ENCODE measurements around the gene LENG8.
"Not testable (repeated sequence)": the region's sequence is repeated elsewhere in the genome, so short reads cannot be mapped to it uniquely, and the experiment has no call there.

LENG8 gene

DNA sequence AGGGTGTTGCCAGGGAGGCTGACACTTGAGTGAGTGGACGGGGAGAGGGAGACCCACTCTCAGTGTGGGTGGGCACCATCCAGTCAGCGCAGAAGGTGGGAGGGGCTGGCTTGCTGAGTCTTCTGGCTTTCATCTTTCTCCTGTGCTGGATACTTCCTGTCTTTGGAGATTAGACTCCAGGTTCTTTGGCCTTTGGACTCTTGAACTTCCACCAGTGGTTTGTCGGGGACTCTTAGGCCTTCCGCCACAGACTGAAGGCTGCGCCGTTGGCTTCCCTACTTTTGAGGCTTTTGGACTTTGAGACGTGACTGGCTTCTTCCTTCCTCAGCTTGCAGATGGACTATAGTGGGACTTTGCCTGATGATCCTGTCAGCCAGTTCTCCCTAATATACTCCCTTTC, 4.3 kb upstream of the LENG8 start:
- no peak for DNase-seq (ENCODE audit: low read depth)

DNA sequence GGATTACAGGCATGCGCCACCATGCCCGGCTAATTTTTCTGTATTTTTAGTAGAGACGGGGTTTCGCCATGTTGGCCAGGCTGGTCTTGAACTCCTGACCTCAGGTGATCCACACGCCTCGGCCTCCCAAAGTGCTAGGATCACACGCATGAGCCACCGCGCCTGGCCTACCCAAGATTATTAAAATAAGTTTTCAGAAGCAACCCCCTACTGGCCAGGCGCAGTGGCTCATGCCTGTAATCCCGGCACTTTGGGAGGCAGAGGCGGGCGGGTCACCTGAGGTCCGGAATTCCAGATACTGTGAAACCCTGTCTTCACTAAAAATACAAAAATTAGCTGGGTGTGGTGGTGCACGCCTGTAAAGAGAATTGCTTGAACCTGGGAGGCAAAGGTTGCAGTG, 2.6 kb upstream of the LENG8 start:
- not testable (repeated sequence) for DNase-seq (ENCODE audit: low read depth)

DNA sequence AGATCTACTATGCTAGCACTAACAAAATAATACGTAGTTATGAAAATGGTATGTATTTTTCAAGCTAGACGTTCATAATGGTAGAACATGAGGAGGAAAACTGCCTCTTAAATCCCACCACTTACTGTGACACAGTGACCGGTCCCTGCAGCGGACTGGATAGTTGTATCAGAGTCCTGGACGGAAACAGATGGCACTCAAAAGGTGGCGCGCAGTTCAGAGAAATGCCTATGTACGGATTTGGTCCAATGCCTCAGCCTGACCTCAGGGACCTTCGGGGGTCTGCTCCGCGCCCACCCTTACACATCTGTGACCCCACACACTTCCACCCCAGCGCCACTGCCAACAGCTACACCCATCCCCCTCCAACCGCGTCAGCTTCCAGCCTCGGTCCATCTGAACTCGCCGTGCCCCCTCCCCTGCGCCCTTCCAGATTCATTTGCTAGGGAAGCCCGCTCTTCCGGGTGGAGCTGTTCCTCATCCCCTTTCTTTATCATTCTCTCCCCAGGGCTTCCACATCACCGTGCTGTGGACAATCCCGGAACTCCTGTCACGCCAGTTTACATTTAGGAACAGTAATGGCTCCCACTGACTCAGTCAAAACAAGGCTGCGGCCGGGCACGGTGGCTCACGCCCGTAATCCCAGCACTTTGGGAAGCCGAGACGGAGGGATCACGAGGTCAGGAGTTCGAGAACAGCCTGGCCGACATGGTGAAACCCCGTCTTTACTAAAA, 792 bp upstream of the LENG8 start:
- DNase-seq (ENCODE audit: low read depth) = peak; percentile 52

DNA sequence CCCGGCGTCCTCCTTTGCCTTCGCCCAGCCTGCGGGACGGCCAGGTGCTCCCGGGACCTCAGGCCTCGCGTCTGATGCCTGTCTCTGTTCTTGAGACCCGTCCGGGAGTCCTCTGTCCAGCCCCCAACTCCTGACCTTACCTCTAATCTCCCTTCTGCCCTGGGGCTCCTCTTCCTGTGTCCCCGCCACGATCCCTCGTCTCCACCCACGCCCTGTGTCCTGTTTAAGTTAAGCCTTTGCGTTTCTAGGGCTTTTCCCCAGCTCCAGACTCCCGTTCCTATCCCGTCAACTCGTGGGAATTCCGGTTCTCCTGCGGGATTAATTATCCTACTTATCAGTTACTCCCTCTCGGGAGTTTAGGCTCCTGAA, 686 bp downstream of the LENG8 start:
- DNase-seq (ENCODE audit: low read depth) = no peak

DNA sequence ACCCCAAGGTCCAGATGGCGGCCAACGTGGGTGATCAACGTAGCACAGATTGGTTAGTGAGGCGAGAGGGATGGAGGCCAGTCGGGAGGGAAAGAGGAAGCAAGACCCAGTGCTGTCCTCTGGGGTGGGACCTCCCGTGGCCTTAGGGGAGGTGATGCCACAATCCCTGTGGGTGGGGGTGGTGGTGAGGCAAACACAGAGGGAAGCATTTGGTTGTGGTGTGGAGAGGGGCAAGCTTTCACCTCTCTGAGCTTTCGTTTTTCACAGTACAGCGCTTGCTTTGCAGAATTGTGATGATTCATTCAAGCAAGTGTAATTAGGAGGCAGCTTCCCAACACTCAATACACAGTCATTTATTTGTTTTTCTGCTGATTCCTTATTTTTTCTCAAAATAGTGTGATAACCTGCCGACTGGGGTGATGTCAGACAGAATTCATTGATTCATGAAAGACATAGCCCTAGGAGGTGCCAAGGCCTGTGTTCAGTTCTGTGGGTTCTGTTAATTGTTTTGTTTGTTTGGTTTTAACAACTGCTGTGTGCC, 2.4 kb downstream of the LENG8 start:
- no peak for DNase-seq (ENCODE audit: low read depth)

DNA sequence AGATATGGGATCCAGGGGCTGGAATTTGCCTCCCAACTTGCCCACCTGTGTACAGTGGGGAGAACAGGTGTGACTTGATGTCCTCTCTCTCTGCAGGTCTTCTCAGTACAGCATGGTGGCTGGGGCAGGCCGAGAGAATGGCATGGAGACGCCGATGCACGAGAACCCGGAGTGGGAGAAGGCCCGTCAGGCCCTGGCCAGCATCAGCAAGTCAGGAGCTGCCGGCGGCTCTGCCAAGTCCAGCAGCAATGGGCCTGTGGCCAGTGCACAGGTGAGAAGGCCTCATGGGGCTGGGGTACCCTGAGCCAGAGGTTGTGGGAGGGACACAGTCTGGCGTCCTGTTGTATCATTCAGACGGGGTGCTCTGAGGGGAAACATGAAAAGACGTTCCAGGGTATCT, 3.0 kb downstream of the LENG8 start:
- no peak for DNase-seq (ENCODE audit: low read depth)

DNA sequence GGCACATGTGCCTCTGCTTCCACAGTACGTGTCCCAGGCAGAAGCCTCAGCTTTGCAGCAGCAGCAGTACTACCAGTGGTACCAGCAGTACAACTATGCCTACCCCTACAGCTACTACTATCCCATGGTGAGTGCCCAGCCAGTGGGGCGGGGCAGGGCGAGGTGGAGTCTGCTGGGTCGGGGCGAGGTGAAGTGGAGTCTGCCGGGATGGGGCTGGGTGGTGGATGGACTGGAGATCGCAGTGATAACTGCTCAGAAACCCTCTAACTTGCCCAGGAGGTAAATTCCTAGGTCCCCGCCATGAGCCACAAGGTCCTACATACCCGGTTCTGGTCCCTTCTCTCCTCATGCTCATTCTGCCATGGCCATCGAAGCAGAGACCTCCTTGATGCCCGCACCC, 3.6 kb downstream of the LENG8 start:
- DNase-seq (ENCODE audit: low read depth) = no peak

DNA sequence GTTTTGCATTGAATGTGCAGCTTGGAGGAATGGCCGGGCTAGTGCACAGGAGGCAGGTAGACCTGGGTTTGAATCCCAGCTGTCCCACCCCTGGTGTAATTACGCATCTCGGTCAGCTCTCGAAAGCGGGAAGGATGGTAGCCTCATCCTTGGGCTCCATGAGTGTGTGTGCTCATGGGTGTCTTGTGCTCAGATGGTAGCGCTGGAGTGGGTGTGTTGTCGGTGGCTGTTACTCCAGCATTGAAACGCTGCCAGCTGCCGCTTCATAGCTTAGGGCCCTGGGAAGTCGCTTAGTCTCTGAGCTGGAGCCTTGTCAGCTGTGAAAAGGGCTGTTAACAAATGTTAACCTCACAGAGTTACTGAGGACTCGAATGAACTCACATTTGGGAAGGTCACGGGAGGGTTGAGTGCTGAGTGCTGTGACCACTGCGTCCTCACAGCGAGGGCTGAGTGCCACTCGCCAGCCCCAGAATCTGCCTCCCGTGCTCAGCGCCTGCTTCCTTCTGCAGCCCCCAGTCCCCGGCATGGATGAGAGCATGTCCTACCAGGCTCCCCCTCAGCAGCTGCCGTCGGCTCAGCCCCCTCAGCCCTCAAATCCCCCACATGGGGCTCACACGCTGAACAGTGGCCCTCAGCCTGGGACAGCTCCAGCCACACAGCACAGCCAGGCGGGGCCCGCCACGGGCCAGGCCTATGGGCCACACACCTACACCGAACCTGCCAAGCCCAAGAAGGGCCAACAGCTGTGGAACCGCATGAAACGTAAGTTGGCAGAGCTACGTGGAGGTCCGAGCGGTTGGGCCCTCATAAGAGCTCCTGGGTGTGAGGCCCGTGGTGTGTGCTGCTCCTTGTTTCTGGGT, 5.2 kb downstream of the LENG8 start:
- DNase-seq (ENCODE audit: low read depth) = no peak

DNA sequence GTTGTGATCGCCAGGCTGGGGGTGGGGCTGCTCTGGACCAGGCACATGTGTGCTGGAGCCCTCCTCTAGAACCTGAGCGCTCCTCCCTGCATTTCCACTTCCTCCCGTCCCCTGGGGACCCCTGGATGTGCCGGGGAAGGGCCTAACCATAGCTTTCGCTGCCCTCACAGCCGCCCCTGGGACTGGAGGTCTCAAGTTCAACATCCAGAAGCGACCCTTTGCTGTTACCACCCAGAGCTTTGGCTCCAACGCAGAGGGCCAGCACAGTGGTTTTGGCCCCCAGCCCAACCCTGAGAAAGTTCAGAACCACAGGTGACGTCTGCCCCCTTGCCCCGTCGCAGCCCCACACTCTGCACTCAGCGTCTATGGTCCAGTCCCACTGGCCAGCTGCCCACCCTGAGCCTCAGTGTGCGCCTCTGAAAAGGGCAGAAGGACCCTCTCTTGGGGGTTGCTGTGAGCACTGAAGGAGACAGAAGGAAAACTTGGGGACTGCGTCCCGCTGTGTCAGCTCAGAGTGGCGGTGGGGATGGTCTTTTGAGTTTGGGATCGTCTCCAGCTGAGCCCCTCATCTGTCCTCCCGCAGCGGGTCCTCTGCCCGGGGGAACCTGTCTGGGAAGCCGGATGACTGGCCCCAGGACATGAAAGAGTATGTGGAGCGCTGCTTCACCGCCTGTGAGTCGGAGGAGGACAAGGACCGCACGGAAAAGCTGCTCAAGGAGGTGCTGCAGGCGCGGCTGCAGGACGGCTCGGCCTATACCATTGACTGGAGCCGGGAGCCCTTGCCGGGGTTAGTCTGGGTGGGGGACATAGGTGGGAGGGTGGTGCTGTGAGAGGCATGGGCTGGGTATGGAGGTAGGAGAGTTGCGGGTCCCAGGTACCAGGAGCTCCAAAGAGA, 6.0 kb downstream of the LENG8 start:
- DNase-seq (ENCODE audit: low read depth) = no peak

DNA sequence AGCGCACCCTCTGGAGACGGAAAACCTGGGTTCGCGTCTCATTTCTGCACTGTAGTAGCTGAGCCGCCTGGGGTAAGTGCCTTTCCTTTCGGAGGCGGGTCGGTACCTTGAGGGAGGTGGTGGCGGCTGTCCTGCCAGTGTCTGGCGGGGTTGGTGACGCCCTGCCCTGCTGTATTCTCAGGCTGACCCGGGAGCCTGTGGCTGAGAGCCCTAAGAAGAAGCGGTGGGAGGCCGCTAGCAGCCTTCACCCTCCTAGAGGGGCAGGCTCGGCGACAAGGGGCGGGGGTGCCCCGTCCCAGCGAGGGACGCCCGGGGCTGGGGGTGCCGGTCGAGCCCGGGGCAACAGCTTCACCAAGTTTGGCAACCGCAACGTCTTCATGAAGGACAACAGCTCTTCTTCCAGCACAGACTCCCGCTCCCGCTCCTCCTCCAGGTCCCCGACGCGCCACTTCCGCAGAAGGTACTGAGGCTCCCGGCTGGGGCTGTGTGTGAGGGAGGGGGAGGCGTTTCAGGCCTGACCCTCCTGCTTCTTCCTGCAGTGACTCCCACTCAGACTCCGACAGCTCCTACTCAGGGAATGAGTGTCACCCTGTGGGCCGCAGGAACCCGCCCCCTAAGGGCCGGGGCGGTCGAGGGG, 6.9 kb downstream of the LENG8 start:
- no peak for DNase-seq (ENCODE audit: low read depth)

DNA sequence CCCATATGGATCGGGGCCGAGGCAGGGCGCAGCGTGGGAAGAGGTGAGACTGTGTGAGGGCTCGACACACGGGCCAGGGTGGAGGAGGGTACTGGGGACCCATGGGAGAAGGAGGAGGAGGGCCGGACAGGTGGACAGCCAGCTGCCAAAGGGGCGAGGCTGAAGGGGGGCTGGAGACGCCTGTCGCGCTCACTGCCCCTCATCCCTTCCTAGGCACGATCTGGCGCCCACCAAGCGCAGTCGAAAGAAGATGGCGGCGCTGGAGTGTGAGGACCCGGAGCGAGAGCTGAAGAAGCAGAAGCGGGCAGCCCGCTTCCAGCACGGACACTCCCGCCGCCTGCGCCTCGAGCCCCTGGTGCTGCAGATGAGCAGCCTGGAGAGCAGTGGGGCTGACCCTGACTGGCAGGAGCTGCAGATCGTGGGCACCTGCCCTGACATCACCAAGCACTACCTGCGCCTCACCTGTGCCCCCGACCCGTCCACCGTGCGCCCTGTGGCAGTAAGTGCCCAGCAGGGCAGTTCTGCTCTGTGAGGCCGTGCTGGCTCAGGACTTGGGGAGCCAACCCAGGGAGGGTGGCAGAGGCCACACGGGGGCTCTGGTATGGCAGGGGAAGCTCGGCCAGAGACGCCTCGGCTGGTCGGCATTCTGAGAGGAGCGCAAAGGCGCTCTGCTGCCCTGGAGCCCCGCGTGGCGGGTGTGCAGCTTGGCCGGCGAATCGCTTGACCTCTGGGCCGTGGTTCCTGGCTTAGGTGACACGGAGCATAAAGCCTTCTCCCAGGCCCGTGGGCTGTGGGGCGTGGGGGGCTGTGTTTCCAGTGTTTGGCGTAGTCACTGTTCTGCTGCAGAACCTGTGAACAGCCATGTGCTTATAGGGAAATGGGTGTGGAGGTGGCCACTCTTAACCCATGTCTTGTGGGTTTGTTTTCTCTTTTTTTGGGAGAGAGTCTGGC, 7.7 kb downstream of the LENG8 start:
- DNase-seq (ENCODE audit: low read depth) = no peak

DNA sequence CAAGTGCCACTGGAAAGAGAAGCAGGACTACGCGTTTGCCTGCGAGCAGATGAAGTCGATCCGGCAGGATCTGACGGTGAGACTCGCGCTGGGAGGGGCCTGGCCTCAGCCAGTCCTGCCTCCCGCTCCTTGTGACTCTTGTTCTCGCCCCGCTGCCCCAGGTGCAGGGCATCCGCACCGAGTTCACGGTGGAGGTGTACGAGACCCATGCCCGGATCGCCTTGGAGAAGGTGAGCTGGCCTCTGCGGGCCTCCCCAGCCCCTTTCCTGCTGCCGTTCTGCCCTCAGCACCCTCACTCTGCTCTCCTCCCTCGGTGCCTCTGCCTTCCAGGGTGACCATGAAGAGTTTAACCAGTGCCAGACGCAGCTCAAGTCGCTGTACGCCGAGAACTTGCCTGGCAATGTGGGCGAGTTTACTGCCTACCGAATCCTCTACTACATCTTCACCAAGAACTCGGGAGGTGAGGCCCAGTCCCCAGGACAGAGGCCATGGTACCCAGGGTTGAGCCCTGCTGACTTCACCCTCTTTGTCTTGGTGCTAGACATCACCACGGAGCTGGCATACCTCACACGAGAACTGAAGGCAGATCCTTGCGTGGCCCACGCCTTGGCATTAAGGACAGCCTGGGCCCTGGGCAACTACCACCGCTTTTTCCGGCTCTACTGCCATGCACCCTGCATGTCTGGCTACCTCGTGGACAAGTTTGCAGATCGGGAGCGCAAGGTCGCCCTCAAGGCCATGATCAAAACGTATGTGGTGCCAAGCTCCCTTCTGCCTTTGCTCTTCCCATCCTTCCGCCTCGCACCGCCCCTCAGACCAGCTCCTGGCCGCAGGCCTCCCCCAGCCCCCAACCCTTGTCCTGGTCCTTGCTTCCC, 9.0 kb downstream of the LENG8 start:
- DNase-seq (ENCODE audit: low read depth) = no peak

DNA sequence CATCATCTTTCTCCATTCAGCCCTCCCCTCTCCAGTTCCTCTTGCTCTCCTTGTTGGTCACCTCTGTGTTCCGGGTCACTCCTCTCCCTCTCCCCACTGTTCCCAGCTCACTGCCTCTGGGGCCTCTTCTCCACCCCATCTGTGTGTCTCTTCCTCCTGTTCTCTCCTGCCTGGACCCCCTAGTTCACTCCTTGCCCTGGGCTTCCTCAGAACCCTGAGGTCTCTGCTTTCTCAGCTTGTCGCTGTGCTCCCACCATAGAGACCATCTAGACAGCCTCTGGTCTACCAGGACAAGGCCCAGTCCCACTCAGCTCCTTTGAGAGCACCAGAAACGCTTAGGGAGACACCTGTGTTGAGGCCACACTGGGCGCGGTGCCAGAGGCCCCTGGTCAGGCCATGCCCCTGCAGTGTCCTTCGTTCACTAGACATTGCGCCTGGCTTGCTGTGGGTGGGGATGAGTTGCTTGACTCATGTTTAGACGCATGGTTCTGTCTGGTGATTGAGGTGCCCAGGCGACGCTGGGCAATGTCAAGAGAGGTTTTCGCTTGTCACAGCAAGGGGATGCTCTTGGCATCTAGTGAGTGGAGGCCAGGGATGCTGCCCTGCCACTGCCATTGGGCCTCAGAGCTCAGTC, 9.8 kb downstream of the LENG8 start:
- DNase-seq (ENCODE audit: low read depth) = no peak

DNA sequence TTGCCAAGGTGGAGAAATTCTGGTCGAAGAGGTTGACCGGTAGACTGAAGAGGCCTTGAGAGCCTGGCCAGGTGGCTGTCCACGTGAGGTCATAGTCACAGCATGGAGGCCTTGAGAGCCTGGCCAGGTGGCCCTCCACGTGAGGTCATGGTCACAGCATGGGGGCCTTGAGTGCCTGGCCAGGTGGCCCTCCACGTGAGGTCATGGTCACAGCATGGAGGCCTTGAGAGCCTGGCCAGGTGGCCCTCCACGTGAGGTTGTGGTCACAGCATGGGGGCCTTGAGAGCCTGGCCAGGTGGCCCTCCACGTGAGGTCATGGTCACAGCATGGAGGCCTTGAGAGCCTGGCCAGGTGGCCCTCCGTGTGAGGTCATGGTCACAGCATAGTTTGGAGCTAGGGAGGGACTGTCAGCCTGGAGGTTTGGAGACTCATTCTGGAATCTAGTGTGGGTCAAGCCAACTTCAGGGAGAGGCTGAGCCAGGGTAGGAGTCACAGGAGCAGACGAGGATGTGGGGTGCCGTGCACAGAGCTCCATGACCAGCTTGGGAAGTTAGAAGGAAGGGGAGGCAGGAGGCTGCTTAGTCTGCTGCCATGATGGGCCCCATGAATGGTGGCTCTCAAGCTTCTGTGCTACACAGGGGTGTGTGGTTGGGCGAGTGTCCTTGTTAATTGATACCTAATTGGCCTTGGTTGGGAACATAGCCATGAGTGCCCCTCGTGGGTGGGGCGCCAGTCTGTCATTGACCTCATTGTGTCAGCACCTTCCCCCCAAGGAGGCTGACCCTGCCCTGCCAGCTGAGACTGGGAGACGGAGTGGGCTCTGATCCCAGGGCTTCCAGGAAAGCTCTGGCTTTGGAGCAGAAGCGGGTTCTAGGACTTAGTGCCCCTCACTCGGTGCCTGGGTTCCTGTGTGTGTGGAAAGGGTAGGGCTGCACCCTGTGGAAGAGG, 10.6 kb downstream of the LENG8 start:
- no peak for DNase-seq (ENCODE audit: low read depth)

DNA sequence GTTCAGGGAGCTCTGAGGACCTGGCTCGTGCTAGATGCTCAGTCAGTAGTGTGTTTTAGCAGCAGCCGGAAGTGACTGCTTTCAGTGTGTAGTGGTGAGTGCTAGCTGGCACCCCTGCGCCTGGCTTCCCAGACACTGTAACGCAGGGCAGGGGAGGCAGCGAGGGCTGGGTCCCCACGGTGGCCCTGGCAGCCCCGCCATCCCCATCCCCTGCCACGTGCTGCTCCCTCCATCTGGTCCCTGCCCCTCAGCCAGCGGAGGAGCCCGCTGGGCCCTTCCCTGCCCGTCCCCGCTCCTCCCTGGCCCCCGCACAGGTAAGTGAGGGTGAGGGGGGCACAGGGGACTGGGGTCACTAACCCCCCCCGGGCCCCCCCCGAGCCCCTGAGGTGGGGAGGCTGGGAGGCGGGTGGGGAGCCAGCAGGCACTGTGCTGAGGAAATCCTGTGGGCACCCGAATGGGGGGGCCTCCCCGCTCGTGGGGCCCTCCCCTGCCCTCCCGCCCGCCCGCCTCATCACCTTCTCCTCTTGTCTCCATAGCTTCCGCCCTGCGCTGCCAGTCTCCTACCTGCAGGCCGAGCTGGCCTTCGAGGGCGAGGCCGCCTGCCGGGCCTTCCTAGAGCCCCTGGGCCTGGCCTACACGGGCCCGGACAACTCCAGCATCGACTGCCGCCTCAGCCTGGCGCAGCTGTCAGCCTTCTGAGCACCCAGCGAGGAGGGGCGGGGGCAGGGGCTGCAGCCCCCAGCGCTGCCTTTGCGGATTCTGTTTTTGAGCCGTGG, 11.4 kb downstream of the LENG8 start:
- DNase-seq (ENCODE audit: low read depth) = no peak

DNA sequence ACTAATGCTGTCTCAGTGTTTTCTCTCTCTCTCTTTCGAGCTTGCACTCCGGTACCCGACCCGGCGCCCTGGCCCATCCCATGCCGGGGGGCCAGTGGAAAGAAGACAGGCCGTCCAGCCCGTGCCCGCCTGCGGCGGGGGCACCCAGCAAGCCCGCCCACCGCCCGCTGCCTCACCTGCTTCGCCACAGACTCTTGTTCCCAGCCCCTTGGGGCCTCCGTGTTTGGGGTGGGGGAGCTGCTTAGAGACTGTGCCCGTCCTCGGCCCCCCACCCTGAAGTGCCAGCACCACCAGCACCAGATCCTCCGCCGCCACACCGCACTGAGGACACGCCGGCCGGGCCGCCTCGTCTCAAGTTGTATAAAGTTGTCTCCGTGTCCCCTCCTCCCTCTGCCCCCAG, 12.2 kb downstream of the LENG8 start:
- no peak for DNase-seq (ENCODE audit: low read depth)

DNA sequence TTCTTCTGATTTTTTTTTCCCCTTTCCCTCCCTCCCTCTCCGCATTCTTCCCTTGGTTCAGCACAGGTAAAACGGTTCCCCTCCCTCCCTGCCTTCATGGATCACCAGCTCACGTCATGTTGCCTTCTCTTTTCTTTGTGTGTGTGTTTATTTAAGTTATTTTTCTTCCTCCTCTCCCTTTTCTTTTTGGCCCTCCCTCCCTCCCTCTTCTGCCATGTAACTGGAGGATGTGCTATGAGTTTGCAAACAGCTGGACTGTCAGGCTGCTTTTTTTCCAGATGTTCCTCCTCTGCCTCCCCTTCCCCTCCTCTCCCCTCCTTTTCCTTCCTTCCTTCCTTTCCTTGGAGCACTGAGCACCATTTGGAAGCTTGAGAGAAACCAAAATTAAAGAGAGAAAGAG, 12.6 kb downstream of the LENG8 start:
- DNase-seq (ENCODE audit: low read depth) = no peak

Measured in fibroblast of gingiva (primary cell).